UCSD-AML1 (cell line): Measurements from ENCODE around the gene VAMP4.

Experiments
- DNase-seq: peaks from one replicate; lab custom pipeline; 2025; ENCODE audit not compliant: unreplicated experiment; lab: John Stamatoyannopoulos, UW

The VAMP4 gene

GRCh38 chr1:171741872-171742576, at the start of gene VAMP4:
VAMP4 (minus strand) TSS chr1:171742065; CDS start chr1:171738414, 3,651 bp downstream.
- DNase-seq = peak; percentile 90

- DNase-seq = no peak
Measured at GRCh38 chr1:171790318-171790717, 48.5 kb upstream of the VAMP4 start.

- no peak for DNase-seq
Measured at GRCh38 chr1:171788696-171789095, 46.8 kb upstream of the VAMP4 start.

- no peak for DNase-seq
Measured at GRCh38 chr1:171787686-171788480, 46.0 kb upstream of the VAMP4 start.

DNA sequence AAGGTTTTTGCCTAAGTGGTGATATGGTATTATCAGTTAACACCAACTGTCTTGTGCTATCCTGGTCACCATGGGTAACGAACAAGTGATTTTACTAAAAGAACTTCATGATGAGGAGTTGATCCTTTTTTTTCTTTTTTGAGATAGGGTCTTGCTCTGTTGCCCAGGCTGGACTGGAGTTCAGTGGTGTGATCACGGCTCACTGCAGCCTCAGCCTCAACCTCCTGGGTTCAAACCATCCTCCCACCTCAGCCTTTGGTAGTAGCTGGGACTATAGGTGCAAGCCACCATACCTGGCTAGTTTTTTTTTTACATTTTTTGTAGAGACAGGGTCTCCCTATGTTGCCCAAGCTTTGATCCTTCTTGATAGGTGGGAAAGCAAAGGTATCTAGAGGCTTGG, 44.7 kb upstream of the VAMP4 start:
- DNase-seq = no peak

GRCh38 chr1:171785766-171786165, 43.9 kb upstream of the VAMP4 start:
- DNase-seq = no peak

DNA sequence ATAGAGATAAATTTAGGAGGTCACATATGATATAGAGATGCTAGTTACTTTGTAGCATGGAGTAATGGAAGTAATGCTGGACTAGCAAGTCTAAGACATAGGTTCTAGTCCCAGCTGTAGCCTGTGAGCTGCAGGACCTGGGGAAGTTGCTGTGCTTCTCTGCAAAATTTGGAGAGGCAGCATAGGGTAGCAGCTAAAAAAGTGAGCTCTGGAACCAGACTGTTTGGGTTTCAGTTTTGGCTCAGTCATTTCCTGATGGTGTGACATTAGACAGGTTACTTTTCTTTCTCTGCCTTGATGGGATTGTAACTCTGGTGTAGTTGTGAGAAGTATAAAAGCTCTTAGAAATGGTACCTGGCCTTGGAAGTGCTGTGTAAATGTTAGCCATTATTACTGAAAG, 42.9 kb upstream of the VAMP4 start:
- no peak for DNase-seq

DNA sequence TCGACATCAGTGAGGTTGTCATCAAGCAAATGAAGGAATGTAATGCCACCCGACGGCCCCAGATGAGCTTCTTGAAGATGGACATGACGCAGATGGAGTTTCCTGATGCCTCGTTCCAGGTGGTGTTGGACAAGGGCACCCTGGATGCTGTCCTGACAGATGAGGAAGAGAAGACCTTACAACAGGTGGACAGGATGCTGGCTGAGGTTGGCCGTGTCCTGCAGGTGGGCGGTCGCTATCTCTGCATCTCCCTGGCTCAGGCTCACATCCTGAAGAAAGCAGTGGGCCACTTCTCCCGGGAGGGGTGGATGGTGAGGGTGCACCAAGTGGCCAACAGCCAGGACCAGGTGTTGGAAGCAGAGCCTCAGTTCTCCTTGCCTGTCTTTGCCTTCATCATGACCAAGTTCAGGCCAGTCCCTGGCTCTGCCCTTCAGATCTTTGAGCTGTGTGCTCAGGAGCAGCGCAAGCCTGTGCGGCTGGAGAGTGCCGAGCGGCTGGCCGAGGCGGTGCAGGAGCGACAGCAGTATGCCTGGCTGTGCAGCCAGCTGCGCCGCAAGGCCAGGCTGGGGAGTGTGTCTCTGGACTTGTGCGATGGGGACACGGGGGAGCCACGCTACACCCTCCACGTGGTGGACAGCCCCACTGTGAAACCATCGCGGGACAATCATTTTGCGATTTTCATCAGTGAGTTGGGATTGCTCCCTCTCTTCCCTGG, 42.1 kb upstream of the VAMP4 start:
- no peak for DNase-seq

- DNase-seq = peak; percentile 99
Measured at GRCh38 chr1:171781176-171781875, 39.5 kb upstream of the VAMP4 start, which contains the start of gene METTL13. METTL13 (plus strand) TSS chr1:171781660; CDS start chr1:171781968, 308 bp downstream.

- no peak for DNase-seq
Measured at GRCh38 chr1:171780583-171781175, 38.8 kb upstream of the VAMP4 start.

DNA sequence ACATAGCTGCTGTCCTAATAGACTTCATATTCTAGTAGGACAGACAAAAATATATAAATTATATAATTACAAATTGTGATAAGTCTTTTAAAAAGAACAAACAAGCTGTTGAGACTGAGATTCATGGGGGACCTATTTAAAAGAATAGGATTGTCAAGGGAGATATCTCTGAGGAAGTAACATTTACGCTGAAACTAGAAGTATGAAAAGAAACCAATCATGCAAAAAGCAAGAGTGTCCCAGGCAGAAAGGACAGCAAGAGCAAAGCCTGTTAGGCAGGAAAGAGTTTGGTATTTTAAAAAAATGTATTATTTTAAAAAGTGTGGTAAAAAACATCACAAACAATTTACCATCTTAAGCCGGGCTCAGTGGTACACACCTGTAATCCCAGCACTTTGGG, 30.4 kb upstream of the VAMP4 start:
- no peak for DNase-seq

DNA sequence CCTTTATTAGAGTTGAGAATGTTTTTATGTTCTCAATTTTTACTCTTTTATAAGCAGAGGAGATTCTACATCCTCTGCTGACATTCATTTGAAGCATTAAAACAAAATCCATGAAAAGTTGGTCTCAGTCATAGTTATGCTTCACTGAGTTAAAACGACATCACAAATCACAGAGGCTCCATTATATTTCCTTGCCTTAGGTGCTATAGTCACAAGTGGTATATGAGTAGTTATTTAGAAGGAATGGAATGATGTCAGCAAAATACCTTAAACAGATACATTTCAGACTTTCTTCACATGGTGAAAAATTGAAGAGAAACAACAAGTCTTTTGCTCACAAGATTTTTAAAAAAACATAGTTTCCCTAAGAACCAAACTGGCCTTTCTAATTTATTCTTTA, 27.9 kb upstream of the VAMP4 start:
- no peak for DNase-seq

DNA sequence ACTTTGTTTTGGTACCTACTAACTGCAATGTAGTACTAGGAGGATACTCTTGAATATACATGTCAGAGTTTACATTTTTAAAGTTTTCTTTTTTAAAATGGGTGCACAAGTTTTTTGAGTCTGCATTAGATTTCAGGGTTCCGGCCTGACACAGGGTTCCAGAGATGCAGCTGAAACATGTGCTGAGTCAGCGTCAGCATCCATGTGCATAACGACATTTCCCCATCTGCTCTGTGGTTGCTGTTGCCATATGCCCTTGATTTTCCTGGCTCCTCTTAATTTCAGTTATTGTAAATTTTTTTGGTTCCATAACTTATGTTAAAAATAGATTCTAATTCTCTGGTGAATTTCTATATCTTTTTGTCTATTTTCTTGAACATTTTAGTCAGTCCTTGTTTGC, 27.3 kb upstream of the VAMP4 start:
- no peak for DNase-seq

DNA sequence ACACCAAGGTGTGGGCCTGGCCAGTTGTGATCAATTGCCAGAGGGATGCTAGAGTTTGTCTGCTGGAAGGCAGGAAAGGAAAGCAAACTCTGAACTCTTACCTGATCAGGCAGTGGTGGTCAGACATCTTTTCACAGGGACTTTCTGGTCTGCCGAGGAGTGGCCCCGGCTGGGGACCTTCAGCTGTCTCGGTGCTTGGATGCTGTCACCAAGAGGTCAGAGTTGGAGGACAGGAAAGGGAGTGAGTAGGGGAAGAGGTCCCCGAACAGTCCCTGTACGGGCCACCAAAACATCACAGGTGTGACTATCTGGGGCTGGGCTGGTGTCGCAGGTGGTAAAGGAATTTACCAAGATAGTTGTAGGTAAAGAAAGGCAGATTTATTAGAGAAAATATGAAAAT, 21.9 kb upstream of the VAMP4 start:
- DNase-seq = no peak

DNA sequence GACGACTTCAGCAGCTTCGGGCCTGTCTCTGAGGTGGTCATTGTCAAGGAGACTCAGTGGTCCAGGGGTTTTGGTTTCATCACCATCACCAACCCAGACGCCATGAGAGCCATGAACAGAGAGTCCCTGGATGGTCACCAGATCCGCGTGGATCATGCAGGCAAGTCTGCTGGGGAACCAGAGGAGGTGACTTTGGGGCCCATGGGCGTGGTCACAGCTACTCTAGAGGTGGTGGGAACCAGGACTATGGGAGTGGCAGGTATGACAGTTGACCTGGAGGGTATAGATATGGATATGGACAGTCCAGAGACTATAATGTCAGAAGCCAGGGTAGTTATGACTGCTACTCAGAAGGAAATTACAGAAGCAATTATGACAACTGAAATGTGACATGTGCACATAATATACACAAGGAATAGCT, 20.3 kb upstream of the VAMP4 start:
- no peak for DNase-seq

GRCh38 chr1:171758011-171758410, 16.1 kb upstream of the VAMP4 start:
- DNase-seq = no peak

- no peak for DNase-seq
Measured at GRCh38 chr1:171756856-171757255, 15.0 kb upstream of the VAMP4 start.

- no peak for DNase-seq
Measured at GRCh38 chr1:171754971-171755370, 13.1 kb upstream of the VAMP4 start.

DNA sequence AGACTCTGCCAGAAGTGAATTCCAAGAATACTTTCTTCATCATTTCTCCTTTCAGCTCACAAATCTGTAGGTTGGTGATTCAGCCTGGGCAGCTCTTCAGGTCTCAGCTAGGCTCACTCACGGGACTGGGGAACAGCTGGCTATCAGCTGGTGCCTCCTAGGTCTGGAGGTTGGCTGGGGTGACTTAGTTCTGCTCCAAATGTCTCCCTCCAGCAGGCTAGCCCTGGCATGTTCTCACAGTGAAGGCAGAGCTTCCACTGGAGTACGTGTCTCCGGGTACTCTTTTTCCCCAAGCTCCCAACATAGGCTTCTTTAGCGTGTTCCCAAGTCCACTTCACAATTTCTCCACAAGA, 12.5 kb upstream of the VAMP4 start:
- no peak for DNase-seq

- no peak for DNase-seq
Measured at GRCh38 chr1:171753685-171754352, 12.0 kb upstream of the VAMP4 start.
